HepG2 (cell line): ENCODE measurements around the gene TSPAN31. TPM values are rescaled to one million over a fixed set of nuclear protein-coding genes. Genes with fewer than 3 reads are reported as not detected.

Experiments
- ARID4A ChIP-seq: sonication (generic); formaldehyde crosslinking; IDR thresholded peaks from 2 replicates; pipeline ENCODE4 v1.5.0; 2020; ENCODE audit warnings: mild to moderate bottlenecking, missing genetic modification reagents, borderline replicate concordance
- ARNTL ChIP-seq: sonication (generic); formaldehyde crosslinking; IDR thresholded peaks from 2 replicates; pipeline ENCODE4 v1.4.0; 2020; ENCODE audit warnings: mild to moderate bottlenecking, missing genetic modification reagents
- CCAR2 ChIP-seq: fragments of 200-400 bp; formaldehyde crosslinking; optimal IDR thresholded peaks from 2 replicates; pipeline ENCODE3; 2018; ENCODE audit warnings: low read depth, mild to moderate bottlenecking, low read length, moderate library complexity
- KAT7 ChIP-seq: IDR thresholded peaks from 2 replicates; pipeline ENCODE4 v1.6.1; 2018; ENCODE audit warnings: borderline replicate concordance, missing compliant biosample characterization
- MXI1 ChIP-seq: IDR thresholded peaks from 3 replicates; pipeline ENCODE4 v1.6.1; 2012; ENCODE audit warnings: low read depth, low read length, inconsistent platforms, borderline replicate concordance
- PAWR ChIP-seq: sonication (generic); formaldehyde crosslinking; IDR thresholded peaks from 2 replicates; pipeline ENCODE4 v1.4.0; 2020; ENCODE audit warnings: missing genetic modification reagents, mild to moderate bottlenecking, borderline replicate concordance
- SAFB2 ChIP-seq: sonication (generic); formaldehyde crosslinking; IDR thresholded peaks from 2 replicates; pipeline ENCODE4 v1.5.1; 2020; ENCODE audit warnings: missing genetic modification reagents, low read depth, mild to moderate bottlenecking, borderline replicate concordance
- SRSF1 ChIP-seq: fragments of 200-400 bp; formaldehyde crosslinking; optimal IDR thresholded peaks from 2 replicates; pipeline ENCODE3; 2017; ENCODE audit warnings: mild to moderate bottlenecking, low read depth, low read length, moderate library complexity
- TCF7L2 ChIP-seq: IDR thresholded peaks from 2 replicates; pipeline ENCODE4 v1.6.1; 2011; ENCODE audit warnings: mild to moderate bottlenecking, low read depth, low read length, moderate library complexity
- XBP1 ChIP-seq: sonication (generic); formaldehyde crosslinking; IDR thresholded peaks from 2 replicates; pipeline ENCODE4 v1.5.0; 2020; ENCODE audit warnings: missing genetic modification reagents
- ZFP37 ChIP-seq: sonication (generic); formaldehyde crosslinking; IDR thresholded peaks from 2 replicates; pipeline ENCODE4 v1.4.0; 2020; ENCODE audit warnings: missing genetic modification reagents, borderline replicate concordance
- ZNF549 ChIP-seq: sonication (generic); formaldehyde crosslinking; IDR thresholded peaks from 2 replicates; pipeline ENCODE4 v1.5.0; 2020; ENCODE audit warnings: missing genetic modification reagents
- ZNF557 ChIP-seq: sonication (generic); formaldehyde crosslinking; IDR thresholded peaks from 2 replicates; pipeline ENCODE4 v1.4.0; 2020; ENCODE audit warnings: missing genetic modification reagents
- ZNF576 ChIP-seq: sonication (generic); formaldehyde crosslinking; IDR thresholded peaks from 2 replicates; pipeline ENCODE4 v1.4.0; 2020; ENCODE audit warnings: mild to moderate bottlenecking, missing genetic modification reagents
- ZNF605 ChIP-seq: sonication (generic); formaldehyde crosslinking; IDR thresholded peaks from 2 replicates; pipeline ENCODE4 v1.8.0; 2022; ENCODE audit warnings: mild to moderate bottlenecking, missing genetic modification reagents
- ZNF777 ChIP-seq: sonication (generic); formaldehyde crosslinking; IDR thresholded peaks from 2 replicates; pipeline ENCODE4 v1.4.0; 2020; ENCODE audit warnings: missing genetic modification reagents
- polyA plus RNA-seq, 8 experiments: library from polyadenylated mRNA; depleted of rRNA in 3 of 8; stranded (reverse) in 7 of 8; unstranded in 1 of 8; fragments of >200 nt; fragmentation: Illumina TruSeq in 4 of 8; extraction: Trizol in 4 of 8; gene quantifications; 2 replicates each; pipeline versions ENCODE4 v1.2.1 to v1.2.3, GENCODE V29; 2011 to 2016; ENCODE audit warnings: low read depth in 4 of 8, missing spikeins in 1 of 8, mixed read lengths in 1 of 8; ENCODE audit not compliant: insufficient read depth in 1 of 8
- total RNA-seq, 5 experiments: library from RNA; depleted of rRNA; stranded (reverse); fragments of >200 nt; fragmentation: Illumina TruSeq; extraction: Trizol; gene quantifications; 2 replicates each; pipeline ENCODE4 v1.2.3, GENCODE V29; 2016; ENCODE audit warnings: low read depth in 1 of 5
- TF ChIP-seq, protein P1 (sequence below): sonication (generic); formaldehyde crosslinking; IDR thresholded peaks from 2 replicates; pipeline ENCODE4 v1.8.0; 2023; ENCODE audit warnings: mild to moderate bottlenecking, missing genetic modification reagents
- TF ChIP-seq, protein P2 (sequence below): IDR thresholded peaks from 2 replicates; pipeline ENCODE4 v1.6.1; 2016; ENCODE audit warnings: low read depth
- TF ChIP-seq, protein P3 (sequence below): sonication (generic); formaldehyde crosslinking; conservative IDR thresholded peaks from 2 replicates; pipeline ENCODE4 v1.4.0; 2020; ENCODE audit warnings: missing genetic modification reagents
- TF ChIP-seq, protein P4 (sequence below): sonication (generic); formaldehyde crosslinking; IDR thresholded peaks from 2 replicates; pipeline ENCODE4 v1.8.0; 2022; ENCODE audit warnings: missing genetic modification reagents, mild to moderate bottlenecking, borderline replicate concordance

The TSPAN31 gene
- total and polyA plus RNA-seq, 2 of the 13 experiments (the other 11 are each of a cell fraction or from before 2014, with no cell fraction given), result 10.4 to 24.6 TPM

DNA sequence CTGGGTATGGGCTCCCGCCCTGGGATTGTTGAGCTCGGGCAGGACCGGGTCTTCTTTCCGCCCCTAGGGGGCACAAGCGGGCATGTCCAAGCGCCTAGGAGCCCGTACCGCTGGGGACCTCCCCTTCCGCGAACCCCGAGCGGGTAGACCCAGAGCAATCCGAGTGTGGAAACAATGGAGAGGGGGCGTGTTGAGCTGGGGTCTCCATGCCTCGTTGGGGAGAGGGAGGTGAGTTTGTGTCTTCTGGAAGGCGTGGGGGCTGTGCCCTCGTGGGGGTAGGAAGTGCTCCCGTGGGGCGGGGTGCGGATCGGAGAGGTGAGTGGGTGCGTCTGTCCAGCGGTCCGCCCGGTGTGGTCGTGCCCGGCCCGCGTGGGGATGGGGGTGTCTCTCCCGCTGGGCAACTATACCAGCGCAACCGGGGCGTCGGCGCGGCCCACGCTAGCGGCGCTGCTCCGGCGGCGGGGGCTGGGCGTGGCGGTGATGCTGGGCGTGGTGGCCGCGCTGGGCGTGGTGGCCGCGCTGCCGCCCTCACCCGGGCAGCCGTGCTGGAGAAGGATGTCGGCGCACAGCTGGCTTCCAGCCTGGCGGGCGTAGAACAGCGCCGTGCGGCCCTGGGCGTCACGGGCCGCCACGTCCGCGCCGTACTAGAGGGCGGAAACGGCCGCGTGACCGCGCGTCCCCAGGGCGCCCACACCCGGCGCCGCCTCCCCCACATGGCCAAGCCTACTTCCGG lies 18.5 kb upstream of the TSPAN31 start (continued):
- TF ChIP-seq, protein P1, sequence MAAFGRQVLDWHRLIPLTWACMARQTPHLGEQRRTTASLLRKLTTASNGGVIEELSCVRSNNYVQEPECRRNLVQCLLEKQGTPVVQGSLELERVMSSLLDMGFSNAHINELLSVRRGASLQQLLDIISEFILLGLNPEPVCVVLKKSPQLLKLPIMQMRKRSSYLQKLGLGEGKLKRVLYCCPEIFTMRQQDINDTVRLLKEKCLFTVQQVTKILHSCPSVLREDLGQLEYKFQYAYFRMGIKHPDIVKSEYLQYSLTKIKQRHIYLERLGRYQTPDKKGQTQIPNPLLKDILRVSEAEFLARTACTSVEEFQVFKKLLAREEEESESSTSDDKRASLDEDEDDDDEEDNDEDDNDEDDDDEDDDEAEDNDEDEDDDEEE, result 0 out of 2 replicates have a peak, but pooled peaks have one; percentile 6
- no peak; the same call in 1 of the 2 replicates for TF ChIP-seq ARID4A
- no peak for TF ChIP-seq TCF7L2
- peak; percentile 32; the same call in 2 of the 3 replicates for TF ChIP-seq MXI1
- TF ChIP-seq, protein P2, sequence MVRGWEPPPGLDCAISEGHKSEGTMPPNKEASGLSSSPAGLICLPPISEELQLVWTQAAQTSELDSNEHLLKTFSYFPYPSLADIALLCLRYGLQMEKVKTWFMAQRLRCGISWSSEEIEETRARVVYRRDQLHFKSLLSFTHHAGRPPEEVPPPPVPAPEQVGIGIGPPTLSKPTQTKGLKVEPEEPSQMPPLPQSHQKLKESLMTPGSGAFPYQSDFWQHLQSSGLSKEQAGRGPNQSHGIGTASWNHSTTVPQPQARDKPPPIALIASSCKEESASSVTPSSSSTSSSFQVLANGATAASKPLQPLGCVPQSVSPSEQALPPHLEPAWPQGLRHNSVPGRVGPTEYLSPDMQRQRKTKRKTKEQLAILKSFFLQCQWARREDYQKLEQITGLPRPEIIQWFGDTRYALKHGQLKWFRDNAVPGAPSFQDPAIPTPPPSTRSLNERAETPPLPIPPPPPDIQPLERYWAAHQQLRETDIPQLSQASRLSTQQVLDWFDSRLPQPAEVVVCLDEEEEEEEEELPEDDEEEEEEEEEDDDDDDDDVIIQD (CRISPR knock-in tag), result 0 out of 2 replicates have a peak, but pooled peaks have one; percentile 34
- TF ChIP-seq ARNTL (CRISPR knock-in tag), result 0 out of 2 replicates have a peak, but pooled peaks have one; percentile 19
- no peak for TF ChIP-seq SRSF1
- no peak for TF ChIP-seq XBP1 (CRISPR knock-in tag)
- 0 out of 2 replicates have a peak, but pooled peaks have one; percentile 44 for TF ChIP-seq ZNF605
- TF ChIP-seq ZFP37 (CRISPR knock-in tag), result no peak
- no peak for TF ChIP-seq KAT7 (CRISPR knock-in tag)
- TF ChIP-seq ZNF777, result peak; percentile 85
- no peak for TF ChIP-seq PAWR (CRISPR knock-in tag)
- no peak for TF ChIP-seq ZNF576 (CRISPR knock-in tag)
- TF ChIP-seq, protein P3, sequence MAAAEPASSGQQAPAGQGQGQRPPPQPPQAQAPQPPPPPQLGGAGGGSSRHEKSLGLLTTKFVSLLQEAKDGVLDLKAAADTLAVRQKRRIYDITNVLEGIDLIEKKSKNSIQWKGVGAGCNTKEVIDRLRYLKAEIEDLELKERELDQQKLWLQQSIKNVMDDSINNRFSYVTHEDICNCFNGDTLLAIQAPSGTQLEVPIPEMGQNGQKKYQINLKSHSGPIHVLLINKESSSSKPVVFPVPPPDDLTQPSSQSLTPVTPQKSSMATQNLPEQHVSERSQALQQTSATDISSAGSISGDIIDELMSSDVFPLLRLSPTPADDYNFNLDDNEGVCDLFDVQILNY (CRISPR knock-in tag), result no peak
- TF ChIP-seq ZNF557 (CRISPR knock-in tag), result no peak
- TF ChIP-seq CCAR2, result no peak
- TF ChIP-seq SAFB2 (CRISPR knock-in tag), result peak; percentile 59; the same call in 1 of the 2 replicates
- TF ChIP-seq ZNF549 (CRISPR knock-in tag), result no peak
- TF ChIP-seq, protein P4, sequence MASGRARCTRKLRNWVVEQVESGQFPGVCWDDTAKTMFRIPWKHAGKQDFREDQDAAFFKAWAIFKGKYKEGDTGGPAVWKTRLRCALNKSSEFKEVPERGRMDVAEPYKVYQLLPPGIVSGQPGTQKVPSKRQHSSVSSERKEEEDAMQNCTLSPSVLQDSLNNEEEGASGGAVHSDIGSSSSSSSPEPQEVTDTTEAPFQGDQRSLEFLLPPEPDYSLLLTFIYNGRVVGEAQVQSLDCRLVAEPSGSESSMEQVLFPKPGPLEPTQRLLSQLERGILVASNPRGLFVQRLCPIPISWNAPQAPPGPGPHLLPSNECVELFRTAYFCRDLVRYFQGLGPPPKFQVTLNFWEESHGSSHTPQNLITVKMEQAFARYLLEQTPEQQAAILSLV (CRISPR knock-in tag), result peak; percentile 64; the same call in 1 of the 2 replicates
